Measurements from ENCODE around the gene SOWAHB.

Gene SOWAHB

GRCh38 chr4:76850010-76850441, 47.9 kb downstream of the SOWAHB start:
- DNase-seq: no peak
